Panc1 (cell line): ENCODE data around the gene SPOCK1.

Experiments
- CTCF ChIP-seq: fragments of 450-650 bp; IDR thresholded peaks from 2 replicates; pipeline ENCODE4 v1.5.1; 2017; ENCODE audit warnings: mild to moderate bottlenecking
- POLR2AphosphoS5 ChIP-seq: IDR thresholded peaks from 2 replicates; pipeline ENCODE4 v1.6.1; 2012; ENCODE audit warnings: mild to moderate bottlenecking, low read depth, low read length, moderate library complexity
- TCF7L2 ChIP-seq: IDR thresholded peaks from 2 replicates; pipeline ENCODE4 v1.6.1; 2011; ENCODE audit warnings: mild to moderate bottlenecking, low read depth, low read length, inconsistent platforms

- TF ChIP-seq CTCF (no peak), POLR2AphosphoS5 (no peak), TCF7L2 (no peak)
Measured at GRCh38 chr5:137379555-137380286, 119.4 kb downstream of the SPOCK1 start.
